NCI-H2227 (cell line): ENCODE data around the gene FASTKD2.

Experiments used
- DNase-seq: peaks from one replicate; lab custom pipeline; 2025; ENCODE audit not compliant: unreplicated experiment; lab: John Stamatoyannopoulos, UW

The FASTKD2 gene

DNA sequence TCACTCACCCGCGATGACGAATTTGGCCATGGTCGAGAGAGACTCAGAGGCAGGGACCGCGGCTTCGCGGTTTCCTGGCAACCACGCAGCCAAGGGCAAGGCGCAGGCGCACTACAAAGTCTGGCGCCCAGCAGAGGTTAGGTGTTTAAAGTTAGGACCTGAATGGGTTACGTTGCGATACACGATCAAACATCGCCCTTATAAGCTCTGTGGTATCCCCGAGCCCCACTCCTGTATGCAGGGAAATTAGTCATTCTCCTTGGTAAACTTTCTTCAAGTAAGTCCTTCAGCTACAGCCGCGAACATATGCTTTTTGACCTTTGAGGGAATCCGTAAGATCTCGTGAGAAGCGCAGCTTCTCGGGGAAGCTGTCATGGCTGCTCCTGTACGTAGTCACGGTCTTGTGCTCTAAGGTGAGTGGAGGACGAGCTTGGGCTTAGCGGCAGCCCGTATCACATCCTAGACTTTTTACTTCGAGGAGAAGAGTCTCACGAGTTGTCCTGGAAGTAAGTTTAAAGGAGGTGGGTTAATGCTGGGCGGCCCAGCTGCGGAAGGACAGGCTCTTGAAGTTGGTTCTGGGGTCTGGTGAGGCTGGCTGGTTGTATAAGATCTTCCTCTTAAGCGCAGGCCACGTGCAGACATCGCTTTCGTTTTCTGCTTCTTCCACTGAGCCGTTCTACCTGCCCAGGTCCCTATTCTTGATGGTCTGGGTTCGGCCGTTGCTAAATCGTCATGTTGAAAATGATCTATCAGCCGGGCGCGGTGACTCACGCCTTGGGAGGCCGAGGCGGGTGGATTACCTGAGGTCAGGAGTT, at the start of gene FASTKD2, which contains the start of gene MDH1B:
Gene FASTKD2 (plus strand): TSS at position 365 of the 815 bp plus-strand sequence. CDS start 1,088 bp downstream, outside the sequence.
Gene MDH1B (minus strand): TSS at position 87 of the 815 bp plus-strand sequence. CDS start 57 bp downstream, at position 30.
- peak; percentile 95 for DNase-seq

GRCh38 chr2:206716623-206717022, 48.8 kb upstream of the FASTKD2 start:
- no peak for DNase-seq

DNA sequence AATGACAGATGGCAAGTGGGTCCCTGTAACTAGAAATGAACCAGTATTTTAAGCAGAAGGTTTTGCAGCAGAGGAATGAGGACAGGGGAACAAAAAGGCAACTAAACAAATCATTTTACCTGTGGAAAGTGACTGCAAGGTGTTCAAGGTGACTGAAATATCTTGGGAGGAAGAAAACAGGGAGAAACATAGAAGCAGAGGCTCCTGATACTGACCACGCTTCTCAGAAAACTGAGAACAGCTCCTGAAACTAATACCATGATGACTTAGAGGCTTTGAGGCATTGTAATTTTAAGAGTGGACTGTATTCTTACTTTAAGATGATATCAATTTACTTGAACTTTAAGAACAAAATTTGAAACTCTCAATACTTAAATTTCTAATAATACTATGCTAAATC, 47.1 kb upstream of the FASTKD2 start, which contains the start of gene DYTN:
Gene DYTN (minus strand): TSS at position 101 of the 400 bp plus-strand sequence. CDS start 117 bp downstream, outside the sequence.
- no peak for DNase-seq

GRCh38 chr2:206721256-206721920, 44.0 kb upstream of the FASTKD2 start:
- no peak for DNase-seq

GRCh38 chr2:206723288-206723687, 42.1 kb upstream of the FASTKD2 start:
- no peak for DNase-seq

- no peak for DNase-seq
These were observed 38.1 kb upstream of the FASTKD2 start for GRCh38 chr2:206727287-206727686.

- DNase-seq = no peak
These were observed 36.9 kb upstream of the FASTKD2 start for GRCh38 chr2:206728277-206729199.

DNA sequence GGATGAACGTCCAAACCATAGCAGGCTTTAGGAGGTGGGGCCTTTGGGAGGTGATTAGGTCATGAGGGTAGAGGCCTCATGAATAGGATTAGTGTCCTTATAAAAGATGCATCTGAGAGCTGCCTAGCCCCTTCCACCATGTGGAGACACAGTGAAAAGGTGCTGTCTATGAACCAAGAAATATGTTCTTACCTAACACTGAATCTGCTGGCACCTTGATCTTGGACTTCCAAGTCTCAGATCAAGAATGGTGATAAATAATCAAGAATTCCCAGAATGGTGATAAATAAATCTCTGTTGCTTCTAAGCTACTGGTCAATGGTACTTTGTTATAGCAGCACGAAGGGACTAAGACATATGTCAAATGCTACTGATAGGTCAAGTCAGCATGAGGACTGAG, 32.1 kb upstream of the FASTKD2 start:
- DNase-seq = no peak

DNA sequence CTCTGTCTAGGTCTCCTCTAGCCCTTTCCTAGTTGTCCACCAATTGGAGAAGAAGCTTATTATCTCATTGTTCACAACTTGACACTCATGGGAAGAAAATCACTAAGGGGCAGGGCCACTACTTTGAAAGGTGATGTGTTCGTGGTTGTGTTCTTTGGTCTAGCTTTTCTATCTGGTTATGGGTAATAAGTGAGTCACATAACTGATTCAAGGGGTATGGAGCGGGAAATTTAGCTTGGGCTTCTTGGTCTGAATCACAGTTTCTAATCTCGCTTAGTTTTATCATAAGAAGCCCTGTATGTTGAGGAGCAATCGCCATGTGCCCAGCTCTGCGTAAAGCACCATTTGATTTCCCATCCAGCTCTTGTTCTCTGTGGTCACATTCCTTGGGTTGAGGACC, 28.5 kb upstream of the FASTKD2 start:
- no peak for DNase-seq

- DNase-seq = no peak
These were observed 26.1 kb upstream of the FASTKD2 start for GRCh38 chr2:206739271-206739670.

GRCh38 chr2:206740800-206741199, 24.6 kb upstream of the FASTKD2 start:
- DNase-seq = no peak

DNA sequence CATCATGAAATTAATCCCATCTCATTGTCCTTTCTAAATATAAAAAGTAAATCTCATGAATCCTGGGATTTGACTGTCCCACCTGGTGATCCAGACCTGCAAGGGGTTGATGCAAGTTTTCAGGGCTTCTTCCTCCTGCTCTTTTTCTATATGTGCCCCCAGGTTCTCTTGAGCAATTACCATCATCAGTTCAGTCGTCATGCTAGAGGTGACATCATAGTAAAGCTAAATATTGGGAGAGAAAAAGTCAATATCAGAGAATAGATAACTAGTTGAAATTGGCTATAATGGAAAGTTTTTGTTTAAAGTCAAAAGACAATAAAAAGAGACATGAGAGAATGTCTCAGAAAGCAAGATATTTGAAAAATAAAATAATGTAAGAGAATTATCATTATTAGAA, 8.6 kb upstream of the FASTKD2 start:
- no peak for DNase-seq

DNA sequence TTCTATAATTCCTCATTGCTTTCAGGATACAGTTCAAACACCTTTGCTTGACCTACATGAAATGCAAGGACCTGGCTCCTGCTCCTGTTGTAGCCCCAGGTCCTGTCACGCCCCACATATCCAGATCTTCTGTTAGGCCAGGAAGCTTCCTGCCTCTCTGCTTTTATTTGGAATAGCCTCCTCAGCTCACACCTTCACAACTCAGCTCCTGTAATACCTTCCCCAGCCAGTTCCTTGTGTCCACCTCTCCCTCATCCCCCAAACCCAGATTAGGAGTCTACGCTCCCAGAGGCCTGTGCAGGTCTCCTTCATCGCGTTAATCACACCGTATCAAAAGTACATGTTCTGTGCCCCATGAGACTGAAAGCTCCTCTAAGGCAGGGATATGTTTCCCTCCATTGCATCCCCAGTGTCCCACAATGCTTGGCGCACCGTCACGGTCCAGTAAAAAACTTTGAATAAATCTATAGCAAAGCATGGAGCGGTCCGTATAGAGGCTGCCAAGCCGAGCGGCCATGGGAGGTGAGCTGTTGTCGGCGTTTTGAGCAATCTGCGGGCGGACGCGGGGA, 649 bp upstream of the FASTKD2 start:
- peak; percentile 74 for DNase-seq

DNA sequence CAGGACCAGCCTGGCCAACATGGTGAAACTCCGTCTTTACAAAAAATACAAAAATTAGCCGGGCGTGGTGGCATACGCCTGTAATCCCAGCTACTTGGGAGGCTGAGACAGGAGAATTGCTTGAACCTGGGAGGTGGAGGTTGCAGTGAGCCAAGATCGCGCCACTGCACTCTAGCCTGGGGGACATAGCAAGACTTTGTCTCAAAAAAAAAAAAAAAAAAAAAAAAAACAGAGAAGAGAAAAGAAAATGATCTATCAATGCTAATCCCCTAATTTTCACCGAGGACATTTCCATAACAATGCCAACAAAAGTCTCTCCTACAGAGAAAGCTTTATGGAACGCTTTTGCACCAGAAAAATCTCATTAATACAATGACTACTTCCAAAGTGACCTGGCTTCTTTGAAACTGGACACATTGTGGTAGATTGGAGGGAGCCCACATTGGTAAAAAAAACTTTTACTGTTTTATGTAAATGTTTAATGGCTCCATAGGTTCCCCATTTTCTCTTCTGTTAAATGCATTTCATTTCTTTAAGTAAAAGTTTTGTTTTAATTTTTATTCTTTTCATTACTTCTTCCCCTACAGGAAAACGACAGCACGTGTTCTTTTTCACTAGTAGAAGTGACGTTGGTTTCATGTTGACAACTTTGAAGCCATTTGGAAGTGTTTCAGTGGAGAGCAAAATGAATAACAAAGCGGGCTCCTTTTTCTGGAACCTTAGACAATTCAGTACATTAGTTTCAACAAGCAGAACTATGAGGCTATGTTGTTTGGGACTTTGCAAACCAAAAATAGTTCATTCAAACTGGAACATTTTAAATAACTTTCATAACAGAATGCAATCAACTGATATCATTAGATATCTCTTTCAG, 888 bp downstream of the FASTKD2 start:
- DNase-seq = no peak

DNA sequence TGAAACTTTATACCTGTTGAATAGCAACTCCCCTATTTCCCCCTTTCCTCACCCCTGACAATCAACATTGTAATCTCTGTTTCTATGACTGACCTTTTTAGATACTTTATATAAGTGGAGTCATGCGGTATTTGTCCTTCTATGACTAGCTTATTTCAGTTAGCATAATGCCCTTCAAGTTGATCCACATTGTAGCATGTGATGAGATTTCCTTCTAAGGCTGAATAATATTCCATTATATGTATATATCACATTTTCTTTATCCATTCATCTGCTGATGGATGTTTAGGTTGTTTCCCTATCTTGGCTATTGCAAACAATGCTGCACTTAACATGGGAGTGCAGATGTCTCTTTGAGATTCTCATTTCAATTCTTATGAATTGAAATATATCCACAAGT, 9.5 kb downstream of the FASTKD2 start:
- no peak for DNase-seq

DNA sequence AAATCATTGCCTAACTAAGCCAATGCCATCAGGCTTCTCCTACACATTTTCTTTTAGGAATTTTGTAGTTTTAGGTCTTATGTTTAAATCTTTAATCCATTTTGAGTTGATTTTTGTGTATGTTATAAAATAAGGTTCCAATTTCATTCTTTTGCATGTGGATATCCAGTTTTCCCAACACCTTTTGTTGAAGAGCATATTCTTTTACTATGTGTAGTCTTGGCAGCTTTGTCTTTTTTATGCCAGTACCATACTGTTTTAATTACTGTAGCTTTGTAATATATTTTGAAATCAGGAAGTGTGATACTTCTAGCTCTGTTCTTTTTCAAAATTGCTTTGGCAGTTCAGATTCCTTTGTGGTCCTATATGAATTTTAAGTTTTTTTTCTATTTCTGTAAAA, 11.0 kb downstream of the FASTKD2 start:
- DNase-seq = no peak

DNA sequence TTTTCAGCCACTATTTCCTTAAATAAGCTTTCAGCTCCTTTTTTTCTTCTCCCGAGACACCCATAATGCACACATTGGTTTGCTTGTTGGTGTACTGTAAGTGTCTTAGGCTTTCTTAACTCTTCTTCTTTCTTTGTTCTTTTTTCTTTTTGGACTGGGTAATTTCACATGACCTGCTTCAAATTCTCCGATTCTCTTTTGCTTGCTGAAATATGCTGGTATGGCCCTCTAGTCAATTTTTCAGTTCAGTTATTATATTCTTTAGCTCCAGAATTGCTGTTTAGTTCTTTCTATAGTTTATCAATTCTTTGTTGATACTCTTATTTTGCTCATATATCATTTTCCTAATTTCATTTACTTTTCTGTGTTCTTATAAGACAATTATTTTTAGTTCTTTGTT, 15.3 kb downstream of the FASTKD2 start:
- no peak for DNase-seq

DNA sequence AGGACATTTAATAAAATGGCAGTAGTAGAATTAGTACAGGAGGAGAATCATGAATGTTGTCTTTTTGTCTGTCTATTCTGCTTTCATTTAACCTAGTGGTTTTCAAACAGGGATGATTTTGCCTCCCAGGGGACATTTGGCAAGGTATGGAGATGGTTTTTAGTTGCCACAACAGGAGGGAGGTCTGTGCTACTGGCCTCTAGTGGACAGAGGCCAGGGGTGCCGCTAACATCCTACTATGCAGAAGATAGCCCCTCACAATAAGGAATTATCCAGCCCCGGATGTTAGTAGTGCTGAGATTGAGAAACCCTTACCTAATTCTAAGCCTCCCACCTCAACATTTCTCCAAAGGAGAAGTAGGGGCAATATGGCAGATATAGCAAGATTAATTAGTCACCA, 18.3 kb downstream of the FASTKD2 start:
- DNase-seq = peak; percentile 39

DNA sequence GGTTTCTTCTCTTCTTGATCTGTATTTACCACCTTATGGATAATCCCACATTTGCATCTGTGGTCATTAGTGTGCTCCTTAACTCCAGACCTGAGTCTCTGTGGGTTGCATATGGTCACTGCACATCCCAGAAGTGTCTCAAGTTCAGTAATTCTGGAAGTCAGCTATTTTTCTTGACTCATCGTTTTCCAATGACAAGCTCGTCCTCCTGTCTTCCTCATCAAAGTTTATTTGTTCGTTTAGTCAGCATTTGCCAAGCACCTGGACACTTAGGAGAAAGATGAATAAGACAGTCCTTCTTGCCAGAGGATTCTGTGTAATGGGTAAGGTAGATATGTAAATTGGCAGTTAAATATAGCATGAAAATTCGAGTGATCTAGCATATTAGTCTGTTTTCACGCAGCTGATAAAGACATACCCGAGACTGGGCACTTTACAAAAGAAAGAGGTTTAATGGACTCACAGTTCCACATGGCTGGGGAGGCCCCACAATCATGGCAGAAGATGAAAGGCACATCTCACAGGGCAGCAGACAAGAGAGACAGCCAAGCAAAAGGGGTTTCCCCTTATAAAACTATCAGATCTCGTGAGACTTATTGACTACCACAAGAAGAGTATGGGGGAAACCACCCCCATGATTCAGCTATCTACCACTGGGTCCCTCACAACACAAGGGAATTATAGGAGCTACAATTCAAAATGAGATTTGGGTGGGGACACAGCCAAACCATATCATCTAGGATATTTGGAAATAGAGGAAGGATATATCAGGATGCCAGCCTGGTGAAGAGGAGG, 19.4 kb downstream of the FASTKD2 start:
- no peak for DNase-seq
